Spinal cord (tissue), 10 donors: ENCODE measurements around the gene FGFR2. TPM values are rescaled to one million over a fixed set of nuclear protein-coding genes. Genes with fewer than 3 reads are reported as not detected.

ENCODE experiments used
- DNase-seq, 6 donors: peaks; one replicate each; pipeline versions ENCODE4 v3.0.0 to v3.0.0-alpha.2; 2013 to 2015; ENCODE audit warnings: low spot score in 6 of 6, low read depth in 4 of 6
- H3K27ac ChIP-seq: one replicate; pipeline ENCODE4 v1.5.1; 2013; ENCODE audit warnings: low read depth, low read length, control low read depth
- H3K27me3 ChIP-seq: one replicate; pipeline ENCODE4 v1.6.1; 2013; ENCODE audit warnings: low read length; ENCODE audit not compliant: control insufficient read depth, insufficient read depth
- H3K36me3 ChIP-seq: one replicate; pipeline ENCODE4 v1.6.1; 2013; ENCODE audit warnings: low read length; ENCODE audit not compliant: control insufficient read depth, insufficient read depth
- H3K4me1 ChIP-seq: one replicate; pipeline ENCODE4 v1.6.1; 2013; ENCODE audit warnings: low read length; ENCODE audit not compliant: control insufficient read depth, insufficient read depth
- H3K4me3 ChIP-seq: one replicate; pipeline ENCODE4 v1.5.1; 2013; ENCODE audit warnings: low read depth, low read length, control low read depth
- H3K9me3 ChIP-seq: one replicate; pipeline ENCODE4 v1.6.1; 2013; ENCODE audit warnings: low read length; ENCODE audit not compliant: control insufficient read depth, insufficient read depth
- WGBS: methylation state at CpG from one replicate; pipeline ENCODE4 v1.1.5; 2013; ENCODE audit warnings: missing lambda C conversion rate; ENCODE audit not compliant: insufficient coverage; 5-methylcytosine and 5-hydroxymethylcytosine counted together
- polyA plus RNA-seq, 2 donors: library from polyadenylated mRNA; unstranded; fragments of 120-200 nt; gene quantifications; one replicate each; pipeline ENCODE4 v1.2.1, GENCODE V29; 2013; ENCODE audit not compliant: insufficient read length in 2 of 2
- total RNA-seq, 2 donors: library from RNA; depleted of rRNA in 1 of 2; stranded (reverse); fragments of 120-200 nt in 1 of 2; fragments of >200 nt in 1 of 2; gene quantifications; one replicate each; pipeline versions ENCODE4 v1.2.3 to v1.2.4, GENCODE V29; 2013 to 2014
- donor health status: healthy.

The FGFR2 gene
- total and polyA plus RNA-seq, 4 donors: 80.7 to 163 (median 102) TPM

GRCh38 chr10:121531076-121531829 lies 67.0 kb downstream of the FGFR2 start:
- H3K27ac ChIP-seq: no peak overlapping the region
- H3K36me3 ChIP-seq: peaks cover 4% of the 10 kb centered on the region
- H3K9me3 ChIP-seq: no peaks in the 10 kb centered on the region
- H3K4me1 ChIP-seq: peaks cover 34% of the 10 kb centered on the region
- 29% methylated on average over 9 of the region's 13 CpGs for WGBS
- H3K27me3 ChIP-seq: peaks cover 5% of the 10 kb centered on the region
- H3K4me3 ChIP-seq: no peak overlapping the region
- DNase-seq: no peak

DNA sequence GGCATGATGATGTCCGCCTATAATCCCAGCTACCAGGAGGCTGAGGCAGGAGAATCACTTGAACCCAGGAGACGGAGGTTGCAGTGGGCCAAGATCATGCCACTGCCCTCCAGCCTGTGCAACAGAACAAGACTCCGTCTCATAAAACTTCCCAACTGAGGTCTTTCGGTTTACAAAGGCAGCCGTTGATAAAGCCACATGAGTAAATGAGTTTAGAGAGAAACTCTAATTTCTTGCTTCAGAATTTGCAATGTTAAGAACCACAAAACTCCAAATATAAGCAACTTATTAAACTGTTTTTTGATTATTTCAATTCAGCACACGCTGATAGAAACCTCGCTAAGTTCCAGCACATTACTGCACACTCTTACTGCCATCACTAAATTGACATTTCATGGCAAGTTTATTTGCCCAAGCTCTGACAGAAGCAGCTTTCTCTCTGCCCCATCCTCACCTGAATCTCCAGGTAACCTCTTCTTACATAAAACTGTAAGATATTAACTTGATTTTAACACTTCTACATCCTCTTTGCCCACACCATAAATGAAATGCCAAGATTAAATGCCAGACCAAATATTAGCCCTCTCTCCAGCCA lies 67.7 kb downstream of the FGFR2 start:
- Histone ChIP-seq H3K27ac (no peak overlapping the region), H3K27me3 (peaks cover 7% of the 10 kb centered on the region), H3K4me3 (no peak overlapping the region), H3K9me3 (no peaks in the 10 kb centered on the region), H3K4me1 (peaks cover 40% of the 10 kb centered on the region), H3K36me3 (peaks cover 4% of the 10 kb centered on the region)
- no peak for DNase-seq
- WGBS: 81% methylated on average over 6 of the region's 7 CpGs

DNA sequence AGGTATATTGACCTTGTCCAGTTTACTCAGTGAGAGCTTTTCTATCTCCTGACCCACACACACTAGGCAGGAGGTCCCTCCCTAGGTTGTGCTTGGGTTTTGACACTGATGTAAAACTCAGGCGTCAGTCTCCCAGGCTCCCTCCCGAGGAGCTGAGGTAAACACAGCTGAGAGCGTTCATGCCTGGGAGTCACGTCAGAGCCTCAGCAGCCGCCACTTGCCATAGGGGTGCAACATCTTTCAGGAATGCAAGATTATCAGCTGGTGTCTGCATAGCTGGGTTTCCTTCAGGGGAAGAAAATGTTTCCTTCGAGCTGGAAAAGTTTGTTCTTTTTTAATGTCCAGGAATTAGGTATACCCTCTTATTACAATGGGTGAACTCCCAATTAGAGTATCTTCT lies 70.6 kb downstream of the FGFR2 start:
- Histone ChIP-seq H3K27ac (peak overlapping the region; percentile 72), H3K27me3 (peaks cover 9% of the 10 kb centered on the region), H3K4me3 (no peak overlapping the region), H3K36me3 (no peaks in the 10 kb centered on the region), H3K9me3 (no peaks in the 10 kb centered on the region), H3K4me1 (peaks cover 61% of the 10 kb centered on the region)
- DNase-seq: peak in 1 of 6 donors; percentile 76
- WGBS: 28% methylated on average over 4 of the region's 6 CpGs

- DNase-seq: peak in 3 of 6 donors; percentile 51 to 79 (median 69)
- Histone ChIP-seq H3K9me3 (no peaks in the 10 kb centered on the region), H3K4me3 (no peak overlapping the region), H3K4me1 (peaks cover 54% of the 10 kb centered on the region), H3K27ac (peak overlapping the region; percentile 76), H3K36me3 (no peaks in the 10 kb centered on the region), H3K27me3 (peaks cover 9% of the 10 kb centered on the region)
- 38% methylated on average over 2 of the region's 8 CpGs for WGBS
These were observed 71.4 kb downstream of the FGFR2 start for GRCh38 chr10:121526801-121527221.

DNA sequence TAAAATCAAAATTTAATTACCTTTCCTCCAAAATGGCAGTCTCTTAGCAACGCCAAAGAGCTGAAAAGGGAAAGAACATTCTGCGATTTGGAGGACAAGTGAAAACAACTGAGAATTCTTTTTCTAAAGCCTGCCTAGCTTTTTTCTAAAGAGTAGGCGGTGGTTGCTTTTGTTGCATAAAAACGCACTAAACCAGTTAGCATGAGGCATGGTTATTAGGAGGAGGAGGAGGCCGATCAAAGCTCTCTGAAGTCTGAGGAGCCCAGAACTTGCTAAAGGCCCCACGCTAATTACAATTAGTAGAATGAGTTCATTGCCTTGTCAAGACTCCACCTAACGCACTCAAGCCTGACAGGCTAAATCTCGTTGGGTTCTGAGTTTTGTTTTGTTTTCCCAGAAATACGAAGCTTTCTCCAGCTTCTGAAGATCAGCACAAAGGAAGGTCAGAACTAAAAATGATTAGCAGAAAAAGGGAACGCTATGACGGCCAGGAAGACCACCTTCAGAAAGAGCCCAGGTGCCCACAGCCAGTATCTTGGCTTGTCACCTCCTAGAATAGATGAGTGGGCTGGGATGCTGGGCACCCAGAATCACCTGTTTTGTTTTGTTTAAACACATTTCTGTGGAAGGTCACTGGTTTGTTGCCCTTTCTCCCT lies 72.0 kb downstream of the FGFR2 start:
- H3K27me3 ChIP-seq: peaks cover 6% of the 10 kb centered on the region
- no peak overlapping the region for H3K4me3 ChIP-seq
- H3K27ac ChIP-seq: peak overlapping the region; percentile 76
- H3K36me3 ChIP-seq: no peaks in the 10 kb centered on the region
- H3K9me3 ChIP-seq: no peaks in the 10 kb centered on the region
- WGBS: 44% methylated on average over 5 of the region's 11 CpGs
- peaks cover 49% of the 10 kb centered on the region for H3K4me1 ChIP-seq
- peak in 1 of 6 donors; percentile 69 for DNase-seq

GRCh38 chr10:121525251-121526134 lies 72.8 kb downstream of the FGFR2 start:
- H3K27me3 ChIP-seq: peaks cover 6% of the 10 kb centered on the region
- 24% methylated on average over 10 of the region's 16 CpGs for WGBS
- H3K36me3 ChIP-seq: no peaks in the 10 kb centered on the region
- H3K27ac ChIP-seq: peak overlapping the region; percentile 76
- H3K9me3 ChIP-seq: no peaks in the 10 kb centered on the region
- peak in 2 of 6 donors; percentile 47 to 62 for DNase-seq
- H3K4me3 ChIP-seq: no peak overlapping the region
- peaks cover 44% of the 10 kb centered on the region for H3K4me1 ChIP-seq

DNA sequence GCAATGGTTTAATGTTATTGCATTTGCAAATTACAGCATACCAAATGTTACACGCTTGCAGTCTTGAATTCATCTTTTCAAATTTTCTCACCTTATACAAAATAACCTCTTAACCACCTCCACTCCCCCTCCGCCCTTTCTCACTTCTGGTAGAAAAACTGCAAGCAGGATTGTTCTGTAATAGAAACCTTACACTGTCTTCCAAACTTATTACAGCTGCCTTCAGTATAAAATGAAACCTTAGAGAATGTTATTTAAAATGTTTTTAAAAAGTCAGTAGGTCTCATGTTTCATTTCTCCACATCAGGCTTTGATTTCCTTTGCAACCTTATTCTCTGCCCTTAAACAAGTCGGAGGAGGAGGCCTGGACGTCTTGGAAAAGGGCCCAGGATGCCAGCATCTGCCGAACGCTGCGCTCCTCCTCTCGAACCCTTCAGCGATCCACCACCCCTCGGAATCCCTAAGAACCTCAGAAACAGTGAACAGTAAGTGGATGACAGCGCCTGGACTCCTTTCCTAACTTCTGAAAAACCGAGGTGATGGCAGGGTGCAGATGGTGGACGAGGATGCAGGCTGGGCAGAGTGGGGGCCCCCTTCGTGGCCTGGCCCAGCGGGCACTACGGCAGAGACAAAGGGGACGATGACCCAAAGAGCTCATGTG lies 74.0 kb downstream of the FGFR2 start:
- 46% methylated on average over 15 of the region's 17 CpGs for WGBS
- peak in 2 of 6 donors; percentile 40 to 63 for DNase-seq
- Histone ChIP-seq H3K4me1 (peaks cover 49% of the 10 kb centered on the region), H3K9me3 (no peaks in the 10 kb centered on the region), H3K4me3 (no peak overlapping the region), H3K36me3 (peaks cover 3% of the 10 kb centered on the region), H3K27ac (peak overlapping the region; percentile 76), H3K27me3 (peaks cover 6% of the 10 kb centered on the region)

DNA sequence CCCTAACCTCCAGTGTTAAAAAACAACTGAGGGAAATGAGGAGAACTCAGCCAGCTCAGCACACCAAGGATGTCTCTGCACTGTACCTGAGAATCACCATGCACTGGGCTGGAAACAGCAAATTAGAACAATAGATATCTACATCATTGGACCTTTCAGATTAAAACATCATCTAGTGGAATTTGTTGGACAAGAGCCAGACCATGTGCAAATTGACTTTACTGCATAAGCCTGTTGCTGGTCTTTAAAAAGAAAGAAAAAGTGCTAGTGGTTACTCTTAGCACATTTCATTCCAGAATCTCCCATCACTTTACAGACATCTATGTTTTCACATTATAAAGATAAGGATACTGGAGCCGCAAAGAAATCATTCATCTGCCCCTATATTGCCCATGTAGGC lies 75.4 kb downstream of the FGFR2 start:
- no CpG with 5 or more reads among the region's 1 CpG for WGBS
- Histone ChIP-seq H3K4me1 (peaks cover 49% of the 10 kb centered on the region), H3K27ac (peak overlapping the region; percentile 76), H3K9me3 (no peaks in the 10 kb centered on the region), H3K36me3 (peaks cover 3% of the 10 kb centered on the region), H3K27me3 (peaks cover 6% of the 10 kb centered on the region), H3K4me3 (no peak overlapping the region)
- DNase-seq: peak in 2 of 6 donors; percentile 33 to 37
